Karpas-422 (cell line): ENCODE results near the gene CLDN18. TPM values are rescaled to one million over a fixed set of nuclear protein-coding genes. Genes with fewer than 3 reads are reported as not detected.

Source experiments
- DNase-seq: peaks from one replicate; pipeline ENCODE4 v3.0.0-alpha.2; 2015
- H2AFZ ChIP-seq: fragments of 200-600 bp; sonication (generic); 2 replicates; pipeline ENCODE4 v1.6.1; 2014; ENCODE audit warnings: antibody characterized with exemption, low read length, mixed read lengths
- H3K27ac ChIP-seq: fragments of 200-600 bp; sonication (generic); 2 replicates; pipeline ENCODE4 v1.5.1; 2014; ENCODE audit warnings: mild to moderate bottlenecking, low read length, moderate library complexity
- H3K27me3 ChIP-seq: fragments of 200-600 bp; sonication (generic); 2 replicates; pipeline ENCODE4 v1.6.1; 2014; ENCODE audit warnings: low read length, mixed read lengths
- H3K36me3 ChIP-seq: fragments of 200-600 bp; sonication (generic); 2 replicates; pipeline ENCODE4 v1.6.1; 2014; ENCODE audit warnings: low read length, mixed read lengths; ENCODE audit not compliant: insufficient read depth
- H3K4me1 ChIP-seq: fragments of 200-600 bp; sonication (generic); 2 replicates; pipeline ENCODE4 v1.6.1; 2014; ENCODE audit warnings: mild to moderate bottlenecking, low read length, mixed read lengths
- H3K4me2 ChIP-seq: fragments of 200-600 bp; sonication (generic); 2 replicates; pipeline ENCODE4 v1.6.1; 2014; ENCODE audit warnings: low read length, low read depth, mild to moderate bottlenecking; ENCODE audit not compliant: poor library complexity, severe bottlenecking
- H3K4me3 ChIP-seq: fragments of 200-600 bp; sonication (generic); 2 replicates; pipeline ENCODE4 v1.5.1; 2014; ENCODE audit warnings: mild to moderate bottlenecking, antibody characterized with exemption, low read length, mixed read lengths
- H3K79me2 ChIP-seq: fragments of 200-600 bp; sonication (generic); 2 replicates; pipeline ENCODE4 v1.6.1; 2014; ENCODE audit warnings: mild to moderate bottlenecking, low read length, mixed read lengths
- H3K9ac ChIP-seq: fragments of 200-600 bp; sonication (generic); 2 replicates; pipeline ENCODE4 v1.6.0; 2014; ENCODE audit warnings: low read length
- H3K9me2 ChIP-seq: fragments of 200-600 bp; sonication (generic), shearing (Covaris generic); replicated peaks from 2 replicates; pipeline ENCODE4 v1.6.0; 2014; ENCODE audit warnings: mild to moderate bottlenecking, low read length, moderate library complexity; ENCODE audit not compliant: insufficient read depth
- H3K9me3 ChIP-seq: fragments of 300-700, 200-600 bp; sonication (generic); 2 replicates; pipeline ENCODE4 v1.6.1; 2014; ENCODE audit warnings: low read length, mixed read lengths
- H4K20me1 ChIP-seq: fragments of 200-600 bp; sonication (generic); 2 replicates; pipeline ENCODE4 v1.6.1; 2014; ENCODE audit warnings: mild to moderate bottlenecking, antibody characterized with exemption, low read length, low read depth; ENCODE audit not compliant: insufficient read depth
- total RNA-seq: library from RNA; depleted of rRNA; stranded (reverse); fragments of >200 nt; shearing (Covaris generic); gene quantifications from 2 replicates; pipeline ENCODE4 v1.2.3, GENCODE V29; 2014; ENCODE audit warnings: low replicate concordance

CLDN18 gene
- total RNA-seq, 1 experiment from 2014 or later, result not detected

DNA sequence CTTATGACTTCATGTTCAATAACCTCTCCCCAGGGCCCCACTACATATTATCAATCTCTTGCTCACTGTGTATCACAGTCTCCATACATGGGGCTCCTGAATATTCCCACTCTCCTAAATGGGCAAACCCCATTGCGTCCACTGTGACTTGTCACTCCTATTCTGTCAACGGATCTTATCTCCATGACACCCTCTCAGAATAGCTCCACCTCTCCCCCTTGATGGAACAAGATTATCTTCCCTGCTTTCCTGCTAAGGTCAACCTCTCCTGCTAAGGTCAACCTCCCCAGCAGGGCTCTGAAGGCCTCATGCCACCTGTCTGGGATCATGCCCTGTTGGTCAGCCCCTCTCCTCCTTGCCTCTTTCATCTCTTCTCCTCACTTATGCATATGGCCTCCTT, 1.8 kb downstream of the CLDN18 start:
- Histone ChIP-seq H3K4me3 (no peak overlapping the region), H3K4me2 (no peak overlapping the region), H3K9me3 (no peaks in the 10 kb centered on the region), H3K9ac (no peak overlapping the region), H3K79me2 (no peaks in the 10 kb centered on the region), H3K9me2 (no peaks in the 10 kb centered on the region), H2AFZ (no peak overlapping the region), H3K4me1 (no peaks in the 10 kb centered on the region), H4K20me1 (no peaks in the 10 kb centered on the region), H3K27ac (no peak overlapping the region), H3K27me3 (no peaks in the 10 kb centered on the region), H3K36me3 (no peaks in the 10 kb centered on the region)
- no peak for DNase-seq

DNA sequence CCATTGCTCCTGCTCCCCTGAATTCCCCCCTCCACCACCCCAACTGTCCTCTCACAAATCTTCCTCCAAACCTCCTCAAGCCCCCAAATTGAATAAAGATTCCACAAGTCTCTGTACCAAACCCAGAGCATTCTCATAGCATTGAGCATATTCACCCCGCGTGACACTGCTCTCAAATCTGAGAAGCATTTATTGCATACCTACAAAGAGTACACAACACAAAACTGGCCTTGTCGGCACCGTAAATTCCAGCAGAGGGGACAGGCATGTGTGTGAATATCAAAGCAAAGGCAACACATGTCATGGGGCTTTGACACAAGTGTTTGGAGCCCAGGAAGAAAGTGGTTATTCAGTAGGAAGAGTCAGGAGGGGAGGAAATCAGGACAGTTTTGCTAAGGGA, 2.6 kb downstream of the CLDN18 start:
- no peaks in the 10 kb centered on the region for H3K9me3 ChIP-seq

DNA sequence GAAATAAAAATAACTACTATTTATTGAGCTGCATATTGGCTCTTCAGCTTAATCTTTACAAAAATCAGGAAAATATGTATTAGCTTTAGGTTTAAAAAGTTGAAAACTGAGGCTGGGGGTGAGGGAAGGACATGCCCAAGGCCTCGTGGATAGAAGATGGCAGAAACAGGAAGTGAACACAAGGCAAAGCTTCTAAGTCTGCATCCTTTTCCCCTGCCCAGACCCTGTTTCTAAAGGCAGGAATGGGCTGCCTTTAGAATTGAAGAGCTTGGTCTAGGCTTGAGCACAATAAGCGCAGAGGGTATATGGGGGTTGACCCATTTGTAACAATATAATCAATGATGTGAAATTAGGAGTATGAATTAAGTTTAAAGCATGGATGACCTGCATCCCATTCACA, 6.1 kb downstream of the CLDN18 start:
- Histone ChIP-seq H3K9me2 (no peaks in the 10 kb centered on the region), H3K36me3 (no peaks in the 10 kb centered on the region), H3K4me2 (no peak overlapping the region), H3K9me3 (no peaks in the 10 kb centered on the region), H3K9ac (no peak overlapping the region), H3K79me2 (no peaks in the 10 kb centered on the region), H4K20me1 (no peaks in the 10 kb centered on the region), H2AFZ (no peak overlapping the region), H3K27ac (no peak overlapping the region), H3K27me3 (no peaks in the 10 kb centered on the region), H3K4me1 (no peaks in the 10 kb centered on the region), H3K4me3 (no peak overlapping the region)
- DNase-seq, result no peak

More for the DNA sequence above, 2.6 kb downstream of the CLDN18 start:
- H3K4me2 ChIP-seq, result no peak overlapping the region
- no peak overlapping the region for H2AFZ ChIP-seq
- no peaks in the 10 kb centered on the region for H4K20me1 ChIP-seq
- no peak overlapping the region for H3K4me3 ChIP-seq
- no peak for DNase-seq
- H3K9me2 ChIP-seq, result no peaks in the 10 kb centered on the region
- H3K9ac ChIP-seq, result no peak overlapping the region
- H3K27me3 ChIP-seq, result no peaks in the 10 kb centered on the region
- H3K79me2 ChIP-seq, result no peaks in the 10 kb centered on the region
- H3K36me3 ChIP-seq, result no peaks in the 10 kb centered on the region
- H3K4me1 ChIP-seq, result no peaks in the 10 kb centered on the region
- no peak overlapping the region for H3K27ac ChIP-seq

DNA sequence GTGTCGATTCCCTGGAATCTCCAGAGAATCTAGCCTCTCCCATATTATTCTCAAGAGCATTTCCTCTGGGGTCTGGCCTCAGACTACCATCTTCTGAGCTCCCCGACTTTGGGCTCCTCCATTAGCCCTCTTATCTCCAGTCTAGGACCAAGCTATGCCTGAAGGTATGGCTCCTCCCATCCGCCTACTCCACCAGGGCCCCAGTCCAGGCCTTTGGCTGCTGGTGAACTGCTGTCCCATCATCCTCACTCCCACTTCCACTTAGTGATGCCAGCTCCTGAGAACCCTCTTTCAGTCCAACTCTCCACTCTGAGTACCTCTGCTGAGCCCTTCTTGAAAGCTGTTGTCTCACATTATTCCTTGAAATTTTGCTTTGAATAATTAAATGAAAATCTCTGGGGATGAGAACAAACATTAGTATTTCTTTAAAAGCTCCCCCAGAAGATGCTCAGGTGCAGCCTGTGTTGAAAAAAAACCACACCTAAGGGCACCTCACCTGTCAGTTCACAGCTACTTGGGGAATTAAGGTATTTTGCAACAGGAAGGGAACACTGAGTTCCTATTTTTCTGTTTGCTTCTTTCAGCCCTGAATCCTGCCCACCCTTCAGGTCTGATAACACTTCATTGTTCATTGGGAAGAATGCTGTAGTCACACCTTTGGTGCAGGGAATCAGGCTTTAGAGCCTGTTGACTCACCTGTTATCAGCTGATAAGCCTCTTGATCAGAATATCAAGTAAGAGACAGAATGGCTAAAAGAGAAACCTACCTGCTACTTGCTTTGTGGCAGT, 9.5 kb downstream of the CLDN18 start:
- DNase-seq, result no peak
- H3K79me2 ChIP-seq, result no peaks in the 10 kb centered on the region
- no peak overlapping the region for H3K4me2 ChIP-seq
- no peaks in the 10 kb centered on the region for H4K20me1 ChIP-seq
- H3K36me3 ChIP-seq, result no peaks in the 10 kb centered on the region
- H3K4me1 ChIP-seq, result no peaks in the 10 kb centered on the region
- no peaks in the 10 kb centered on the region for H3K27me3 ChIP-seq
- no peak overlapping the region for H3K27ac ChIP-seq
- no peaks in the 10 kb centered on the region for H3K9me2 ChIP-seq
- H2AFZ ChIP-seq, result no peak overlapping the region
- no peaks in the 10 kb centered on the region for H3K9me3 ChIP-seq
- no peak overlapping the region for H3K4me3 ChIP-seq
- H3K9ac ChIP-seq, result no peak overlapping the region

DNA sequence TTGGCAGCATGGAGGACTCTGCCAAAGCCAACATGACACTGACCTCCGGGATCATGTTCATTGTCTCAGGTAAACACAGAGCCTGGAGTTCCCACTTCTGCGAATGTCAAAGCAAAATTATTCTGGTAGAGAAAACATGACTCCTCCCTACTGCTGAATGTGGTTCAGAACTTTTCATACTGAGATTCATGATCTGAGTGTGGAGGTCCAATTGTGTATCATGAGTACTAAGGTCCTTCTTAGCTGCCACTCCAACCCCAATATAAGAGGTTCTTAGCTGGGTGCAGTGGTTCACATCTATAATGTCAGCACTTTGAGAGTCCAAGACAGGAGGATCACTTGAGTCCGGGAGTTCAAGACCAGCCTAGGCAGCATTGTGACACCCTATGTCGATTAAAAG, 13.8 kb downstream of the CLDN18 start:
- Histone ChIP-seq H3K9me2 (no peaks in the 10 kb centered on the region), H2AFZ (no peak overlapping the region), H3K9me3 (no peaks in the 10 kb centered on the region)

DNA sequence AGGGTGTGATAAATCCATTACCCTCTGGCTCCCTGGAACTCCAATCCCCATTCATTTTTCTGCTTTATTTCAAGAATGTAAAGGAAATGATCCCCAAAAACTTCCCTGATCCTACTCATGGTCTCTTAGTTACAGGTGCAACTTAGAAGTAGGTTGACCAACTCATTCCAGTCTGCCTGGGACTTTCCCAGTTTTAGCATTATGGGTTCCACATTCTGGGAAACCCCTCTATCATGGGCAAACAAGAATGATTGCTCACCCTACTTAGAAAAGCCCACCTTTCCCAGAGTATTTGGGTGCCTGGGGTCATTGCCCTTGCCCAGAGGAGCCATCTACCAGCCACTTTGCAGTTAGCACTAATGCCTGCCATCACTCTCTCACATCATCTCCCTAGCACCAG, 15.6 kb downstream of the CLDN18 start:
- no peaks in the 10 kb centered on the region for H3K27me3 ChIP-seq
- H3K4me3 ChIP-seq, result no peak overlapping the region
- H3K9me3 ChIP-seq, result no peaks in the 10 kb centered on the region
- H4K20me1 ChIP-seq, result no peaks in the 10 kb centered on the region
- no peak overlapping the region for H3K9ac ChIP-seq
- H3K4me2 ChIP-seq, result no peak overlapping the region
- H2AFZ ChIP-seq, result no peak overlapping the region
- DNase-seq, result no peak
- H3K27ac ChIP-seq, result no peak overlapping the region
- no peaks in the 10 kb centered on the region for H3K79me2 ChIP-seq
- no peaks in the 10 kb centered on the region for H3K9me2 ChIP-seq
- H3K4me1 ChIP-seq, result no peaks in the 10 kb centered on the region
- no peaks in the 10 kb centered on the region for H3K36me3 ChIP-seq

More for the DNA sequence above, 13.8 kb downstream of the CLDN18 start:
- Histone ChIP-seq H3K79me2 (no peaks in the 10 kb centered on the region), H3K9ac (no peak overlapping the region), H3K27ac (no peak overlapping the region), H3K36me3 (no peaks in the 10 kb centered on the region), H4K20me1 (no peaks in the 10 kb centered on the region), H3K4me3 (no peak overlapping the region), H3K4me1 (no peaks in the 10 kb centered on the region), H3K27me3 (no peaks in the 10 kb centered on the region), H3K4me2 (no peak overlapping the region)
- DNase-seq, result no peak

DNA sequence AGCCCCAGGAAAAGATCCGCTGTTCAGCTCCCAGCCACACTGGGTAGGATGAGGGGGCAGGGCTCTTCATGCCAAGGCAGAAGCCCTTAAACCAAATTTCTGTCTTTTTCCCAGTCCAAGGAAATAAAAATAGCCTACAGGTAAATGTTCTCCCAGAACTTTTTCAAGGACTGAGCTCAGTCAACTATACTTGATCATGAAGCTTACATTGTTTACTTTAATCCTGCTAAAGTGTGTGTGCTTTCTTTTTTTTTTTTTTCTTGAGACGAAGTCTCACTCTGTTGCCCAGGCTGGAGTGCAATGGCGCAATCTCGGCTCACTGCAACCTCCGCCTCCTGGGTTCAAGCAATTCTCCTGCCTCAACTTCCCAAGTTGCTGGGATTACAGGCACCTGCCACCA, 17.9 kb downstream of the CLDN18 start:
- H4K20me1 ChIP-seq, result no peaks in the 10 kb centered on the region
- H3K36me3 ChIP-seq, result no peaks in the 10 kb centered on the region
- no peak overlapping the region for H3K9ac ChIP-seq
- H2AFZ ChIP-seq, result no peak overlapping the region
- no peak overlapping the region for H3K27ac ChIP-seq
- H3K79me2 ChIP-seq, result no peaks in the 10 kb centered on the region
- H3K9me3 ChIP-seq, result no peaks in the 10 kb centered on the region
- DNase-seq, result no peak
- no peak overlapping the region for H3K4me3 ChIP-seq
- no peaks in the 10 kb centered on the region for H3K4me1 ChIP-seq
- no peak overlapping the region for H3K4me2 ChIP-seq
- no peaks in the 10 kb centered on the region for H3K9me2 ChIP-seq
- H3K27me3 ChIP-seq, result no peaks in the 10 kb centered on the region

DNA sequence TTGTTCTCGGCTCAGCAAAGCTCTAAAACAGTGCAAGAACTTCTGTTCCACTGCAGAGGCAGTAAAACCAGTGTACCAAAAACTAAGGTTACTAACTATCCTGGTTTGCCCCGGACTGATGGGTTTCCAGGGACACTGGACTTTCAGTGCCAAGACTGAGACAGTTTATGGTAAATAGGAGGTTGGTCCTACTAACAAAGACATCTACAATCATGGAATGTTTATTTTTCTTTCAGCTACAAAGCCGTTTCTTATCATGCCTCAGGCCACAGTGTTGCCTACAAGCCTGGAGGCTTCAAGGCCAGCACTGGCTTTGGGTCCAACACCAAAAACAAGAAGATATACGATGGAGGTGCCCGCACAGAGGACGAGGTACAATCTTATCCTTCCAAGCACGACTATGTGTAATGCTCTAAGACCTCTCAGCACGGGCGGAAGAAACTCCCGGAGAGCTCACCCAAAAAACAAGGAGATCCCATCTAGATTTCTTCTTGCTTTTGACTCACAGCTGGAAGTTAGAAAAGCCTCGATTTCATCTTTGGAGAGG, 20.8 kb downstream of the CLDN18 start:
- Histone ChIP-seq H3K9me3 (no peaks in the 10 kb centered on the region), H3K9ac (no peak overlapping the region), H3K4me2 (no peak overlapping the region), H3K9me2 (no peaks in the 10 kb centered on the region), H3K27me3 (no peaks in the 10 kb centered on the region), H3K27ac (no peak overlapping the region), H4K20me1 (no peaks in the 10 kb centered on the region), H3K4me1 (no peaks in the 10 kb centered on the region), H3K79me2 (no peaks in the 10 kb centered on the region), H3K4me3 (no peak overlapping the region), H2AFZ (no peak overlapping the region), H3K36me3 (no peaks in the 10 kb centered on the region)
- no peak for DNase-seq
